ENCODE data around the gene HCFC1. TPM values are rescaled to one million over a fixed set of nuclear protein-coding genes. Genes with fewer than 3 reads are reported as not detected.

HCFC1 gene
- total and polyA plus RNA-seq, 7 experiments from 2014 or later = 6.6 to 106 (median 52.9) TPM

DNA sequence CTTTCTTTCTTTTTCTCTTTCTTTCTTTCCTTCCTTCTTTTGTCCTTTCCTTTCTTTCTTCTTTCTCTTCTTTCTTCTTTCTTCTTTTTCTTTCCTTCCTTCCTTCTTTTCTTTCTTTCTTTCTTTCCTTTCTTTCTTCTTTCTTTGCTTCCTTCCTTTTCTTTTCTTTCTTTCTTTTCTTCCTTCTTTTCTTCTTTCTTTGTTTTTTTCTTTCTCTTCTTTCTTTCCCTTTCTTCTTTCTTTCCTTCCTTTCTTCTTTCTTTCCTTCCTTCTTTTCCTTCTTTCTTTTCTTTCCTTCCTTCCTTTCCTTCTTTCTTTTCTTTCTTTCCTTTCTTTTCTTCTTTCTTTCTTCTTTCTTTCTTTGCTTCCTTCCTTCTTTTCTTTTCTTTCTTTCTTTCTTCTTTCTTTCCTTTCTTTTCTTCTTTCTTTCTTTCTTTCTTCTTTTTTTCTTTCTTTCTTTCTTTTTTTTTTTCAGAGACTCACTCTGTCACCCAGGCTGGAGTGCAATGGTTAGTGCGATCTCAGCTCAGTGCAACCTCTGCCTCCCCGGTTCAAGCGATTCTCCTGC, 19.5 kb upstream of the HCFC1 start:
- intact Hi-C loops (cut with micrococcal nuclease) = no loop called here

DNA sequence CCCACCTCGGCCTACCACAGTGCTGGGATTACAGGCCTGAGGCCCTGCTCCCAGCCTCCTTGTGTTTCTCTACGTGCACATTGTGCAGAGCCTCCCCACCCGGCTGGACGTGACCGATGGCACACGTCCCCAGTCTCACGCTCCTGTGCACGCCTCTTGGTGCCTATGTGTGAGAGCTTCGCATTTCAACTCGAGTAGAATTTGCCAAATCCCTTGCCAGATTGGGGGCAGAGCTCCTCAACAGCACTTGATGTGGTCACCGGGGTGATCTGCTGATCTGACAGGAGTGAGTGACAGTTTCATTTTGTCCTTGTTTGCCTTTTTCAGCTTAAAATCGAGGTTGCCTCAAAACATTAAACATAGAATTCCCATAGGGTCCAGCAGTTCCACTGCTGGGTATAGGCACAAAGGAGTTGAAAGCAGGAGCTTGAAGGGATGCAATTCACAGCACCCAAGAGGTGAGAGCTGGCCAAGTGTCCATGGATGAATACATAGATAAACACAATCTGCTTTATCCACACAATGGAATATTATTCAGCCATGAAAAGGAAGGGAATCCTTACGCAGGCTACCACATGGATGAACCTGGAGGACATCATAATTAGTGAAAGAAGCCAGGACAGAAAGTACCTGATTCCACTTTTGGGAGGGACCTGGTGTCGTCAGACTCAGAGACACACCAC, 18.5 kb upstream of the HCFC1 start:
- Histone ChIP-seq H3K4me3 (ENCODE audit: low read length) (no peak overlapping the region), H3K9me3 (ENCODE audit: control insufficient read depth in 2 of 3, low read length in 3 of 3) (no peaks in the 10 kb centered on the region), H3K4me1 (ENCODE audit: control insufficient read depth in 2 of 2, insufficient read depth in 2 of 2, low read length in 2 of 2) (peaks cover 2 to 14% of the 10 kb centered on the region in 2 donors), H3K27ac (ENCODE audit: low read depth, low read length) (peak overlapping the region; percentile 42), H3K27me3 (ENCODE audit: control insufficient read depth in 2 of 2, insufficient read depth in 2 of 2, low read length in 2 of 2) (no peaks in the 10 kb centered on the region), H3K36me3 (ENCODE audit: control insufficient read depth in 2 of 3, insufficient read depth in 3 of 3, low read length in 3 of 3) (no peaks in the 10 kb centered on the region)
- POLR2A ChIA-PET = interaction anchor here (0.7 to 1.9 kb wide), 4 partner anchors 11 to 19 kb away, joined by 3 to 10 read pairs (median 7); partner anchors contain the start of genes HCFC1 and TMEM187
- Mint-ChIP-seq H3K4me1 (peaks cover 7 to 31% (median 16%) of the 10 kb centered on the region in 7 donors), H3K4me3 (peak overlapping the region in 8 of 10 donors; percentile 39 to 75 (median 62)), H3K27ac (peak overlapping the region; percentile 55 to 91 (median 85)), H3K27me3 (no peaks in the 10 kb centered on the region), H3K9me3 (peaks cover 0 to 2% (median 0%) of the 10 kb centered on the region in 11 donors), H3K36me3 (no peaks in the 10 kb centered on the region)
- CTCF ChIA-PET = interaction anchor here (1.0 kb wide), 1 partner anchor 27 kb away, joined by 3 read pairs; no protein-coding TSS in a partner anchor
- ATAC-seq (peak; percentile 20), DNase-seq (peak in 3 of 9 donors; percentile 33 to 41 (median 35))
- intact Hi-C loops (cut with micrococcal nuclease) = no loop called here

More for the DNA sequence above, 19.5 kb upstream of the HCFC1 start:
- ATAC-seq (no peak), DNase-seq (no peak)
- Mint-ChIP-seq H3K27ac (peak overlapping the region in 6 of 9 donors; percentile 40 to 94 (median 82)), H3K36me3 (no peaks in the 10 kb centered on the region), H3K4me3 (peak overlapping the region in 2 of 10 donors; percentile 46 to 67), H3K4me1 (peaks cover 7 to 27% (median 16%) of the 10 kb centered on the region in 7 donors), H3K9me3 (peaks cover 0 to 3% (median 0%) of the 10 kb centered on the region in 11 donors), H3K27me3 (no peaks in the 10 kb centered on the region)
- H3K36me3 ChIP-seq (ENCODE audit: control insufficient read depth in 2 of 3, insufficient read depth in 3 of 3, low read length in 3 of 3) = no peaks in the 10 kb centered on the region
- H3K4me1 ChIP-seq (ENCODE audit: control insufficient read depth in 2 of 2, insufficient read depth in 2 of 2, low read length in 2 of 2) = peaks cover 0 to 12% of the 10 kb centered on the region in 2 donors
- H3K27ac ChIP-seq (ENCODE audit: low read depth, low read length) = no peak overlapping the region
- POLR2A ChIA-PET = interaction anchor here (0.6 kb wide), 1 partner anchor 14 kb away, joined by 4 read pairs; no protein-coding TSS in a partner anchor
- no peak overlapping the region for H3K4me3 ChIP-seq (ENCODE audit: low read length)
- CTCF ChIA-PET = no interaction called here
- no peaks in the 10 kb centered on the region for H3K27me3 ChIP-seq (ENCODE audit: control insufficient read depth in 2 of 2, insufficient read depth in 2 of 2, low read length in 2 of 2)
- no peaks in the 10 kb centered on the region for H3K9me3 ChIP-seq (ENCODE audit: control insufficient read depth in 2 of 3, low read length in 3 of 3)

DNA sequence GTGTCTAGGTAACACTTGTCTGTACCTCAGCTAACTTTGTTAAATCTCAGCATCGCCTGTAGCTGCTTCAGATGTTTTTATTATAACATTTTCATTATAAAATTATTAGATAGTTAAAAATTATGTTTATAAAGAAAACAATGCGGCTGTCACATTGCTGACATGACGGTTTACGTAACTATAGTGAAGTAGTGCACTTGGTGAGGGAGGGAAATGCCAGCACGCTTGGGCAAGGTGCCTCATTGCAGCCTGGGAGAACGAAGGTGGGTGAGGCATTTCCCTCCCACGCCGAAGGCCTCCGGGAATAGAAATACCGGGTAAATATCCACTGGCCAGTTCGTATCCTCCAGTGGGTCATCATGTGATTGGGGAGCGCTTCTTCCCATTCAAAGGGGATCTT, 16.9 kb upstream of the HCFC1 start:
- ChIA-PET POLR2A (interaction anchor here (1.0 kb wide), 1 partner anchor 16 kb away, joined by 5 read pairs; the partner anchor contains the start of gene TMEM187), CTCF (no interaction called here)
- H3K27ac Mint-ChIP-seq = peak overlapping the region in 4 of 9 donors; percentile 4 to 68 (median 58)
- H3K36me3 Mint-ChIP-seq = no peaks in the 10 kb centered on the region
- DNase-seq = no peak
- Histone ChIP-seq H3K27me3 (ENCODE audit: control insufficient read depth in 2 of 2, insufficient read depth in 2 of 2, low read length in 2 of 2) (no peaks in the 10 kb centered on the region), H3K27ac (ENCODE audit: low read depth, low read length) (no peak overlapping the region), H3K4me1 (ENCODE audit: control insufficient read depth in 2 of 2, insufficient read depth in 2 of 2, low read length in 2 of 2) (peaks cover 15 to 29% of the 10 kb centered on the region in 2 donors), H3K36me3 (ENCODE audit: control insufficient read depth in 2 of 3, insufficient read depth in 3 of 3, low read length in 3 of 3) (no peaks in the 10 kb centered on the region), H3K4me3 (ENCODE audit: low read length) (no peak overlapping the region), H3K9me3 (ENCODE audit: control insufficient read depth in 2 of 3, low read length in 3 of 3) (no peaks in the 10 kb centered on the region)
- H3K27me3 Mint-ChIP-seq = no peaks in the 10 kb centered on the region
- no peak for ATAC-seq
- peaks cover 0 to 2% (median 0%) of the 10 kb centered on the region in 11 donors for H3K9me3 Mint-ChIP-seq
- intact Hi-C loops (cut with micrococcal nuclease) = no loop called here
- peaks cover 17 to 45% (median 24%) of the 10 kb centered on the region in 7 donors for H3K4me1 Mint-ChIP-seq
- peak overlapping the region in 1 of 10 donors; percentile 21 for H3K4me3 Mint-ChIP-seq

DNA sequence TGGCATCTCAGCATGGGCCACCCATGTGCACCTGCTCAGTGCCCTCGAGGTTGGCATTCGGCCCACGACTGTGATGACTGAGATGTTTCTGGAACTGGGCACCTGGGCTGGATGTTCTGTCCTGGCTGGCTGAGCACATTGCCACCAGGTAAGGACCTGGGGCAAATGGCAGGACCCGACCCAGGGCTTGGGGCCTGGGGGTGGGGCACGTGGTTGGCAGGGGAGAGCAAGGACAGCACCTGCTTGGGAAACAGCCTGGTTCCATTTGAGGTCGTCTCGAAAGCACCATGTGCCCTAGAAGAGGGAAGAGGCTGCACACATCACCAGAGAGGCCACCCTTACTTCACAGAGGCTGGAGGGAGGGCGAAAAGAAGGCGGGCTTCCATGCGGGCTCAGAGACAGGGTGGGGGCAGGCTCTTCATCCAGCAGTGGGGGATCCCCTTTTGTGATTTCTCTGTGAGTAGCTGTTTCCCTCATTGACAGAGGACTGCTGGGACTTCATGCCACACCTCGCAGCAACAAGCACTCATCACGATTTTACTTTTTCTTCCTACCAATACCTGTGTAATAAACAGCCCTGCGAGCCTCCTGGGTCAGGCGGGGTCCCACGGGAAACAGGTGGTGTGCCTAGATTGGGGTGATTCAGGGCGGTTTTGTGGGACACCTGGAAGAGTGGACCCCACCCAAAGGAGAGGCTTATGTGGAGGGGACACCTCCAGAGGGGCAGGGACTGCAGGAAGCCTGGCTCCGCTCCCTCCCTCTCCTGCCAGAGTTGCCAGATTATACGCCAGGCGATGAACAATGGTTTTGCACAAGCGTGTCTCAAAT, 12.9 kb upstream of the HCFC1 start:
- H3K36me3 Mint-ChIP-seq = no peaks in the 10 kb centered on the region
- ATAC-seq (peak; percentile 65), DNase-seq (peak in 4 of 9 donors; percentile 38 to 68 (median 42))
- peak overlapping the region; percentile 75 to 87 (median 80) for H3K4me3 Mint-ChIP-seq
- H3K9me3 ChIP-seq (ENCODE audit: control insufficient read depth in 2 of 3, low read length in 3 of 3) = no peaks in the 10 kb centered on the region
- peaks cover 18 to 64% (median 36%) of the 10 kb centered on the region in 7 donors for H3K4me1 Mint-ChIP-seq
- no peaks in the 10 kb centered on the region for H3K9me3 Mint-ChIP-seq
- no peaks in the 10 kb centered on the region for H3K27me3 Mint-ChIP-seq
- ChIA-PET CTCF (no interaction called here), POLR2A (interaction anchor here (0.6 to 3.8 kb wide), 6 partner anchors 12 to 106 kb away, joined by 3 to 32 read pairs (median 4); partner anchors contain the start of genes HCFC1, IRAK1 and TMEM187)
- intact Hi-C loops (cut with micrococcal nuclease) = loop anchor here in 1 of 2 donors (1.0 kb wide), 1 partner anchor 12 kb away; the partner anchor contains the start of gene TMEM187
- peaks cover 37 to 44% of the 10 kb centered on the region in 2 donors for H3K4me1 ChIP-seq (ENCODE audit: control insufficient read depth in 2 of 2, insufficient read depth in 2 of 2, low read length in 2 of 2)
- H3K27ac ChIP-seq (ENCODE audit: low read depth, low read length) = peak overlapping the region; percentile 82
- H3K27me3 ChIP-seq (ENCODE audit: control insufficient read depth in 2 of 2, insufficient read depth in 2 of 2, low read length in 2 of 2) = no peaks in the 10 kb centered on the region
- peak overlapping the region; percentile 90 to 97 (median 96) for H3K27ac Mint-ChIP-seq
- no peaks in the 10 kb centered on the region for H3K36me3 ChIP-seq (ENCODE audit: control insufficient read depth in 2 of 3, insufficient read depth in 3 of 3, low read length in 3 of 3)
- peak overlapping the region; percentile 35 for H3K4me3 ChIP-seq (ENCODE audit: low read length)

DNA sequence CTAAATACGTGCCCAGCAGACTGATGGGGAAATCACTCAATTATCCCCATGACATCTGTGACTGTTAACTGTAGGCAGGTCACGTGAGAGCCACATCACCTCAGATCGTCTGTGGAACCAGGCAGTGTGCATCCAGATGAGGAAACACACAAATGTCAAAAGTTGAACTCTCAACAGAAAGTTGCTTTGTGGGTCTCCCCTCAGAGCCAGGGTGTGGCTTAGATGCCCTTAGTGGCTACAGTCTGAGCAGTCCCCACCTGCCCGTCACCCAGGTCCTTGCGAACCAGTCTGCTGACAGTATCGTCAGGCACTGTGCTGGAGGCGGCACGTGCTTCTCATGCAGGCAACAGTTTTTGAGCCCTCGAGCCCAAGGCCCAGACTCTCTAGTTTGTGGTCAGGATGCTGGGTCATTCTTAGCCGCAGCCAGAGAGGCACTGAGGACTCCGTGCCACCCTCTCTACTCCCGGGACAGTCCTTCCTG, 11.7 kb upstream of the HCFC1 start:
- Mint-ChIP-seq H3K27me3 (no peaks in the 10 kb centered on the region), H3K4me1 (peaks cover 18 to 60% (median 32%) of the 10 kb centered on the region in 7 donors), H3K4me3 (peak overlapping the region; percentile 26 to 86 (median 76)), H3K9me3 (no peaks in the 10 kb centered on the region), H3K36me3 (no peaks in the 10 kb centered on the region), H3K27ac (peak overlapping the region; percentile 80 to 97 (median 94))
- ChIA-PET POLR2A (interaction anchor here (1.0 to 3.8 kb wide), 2 partner anchors 11 to 15 kb away, joined by 4 to 32 read pairs; partner anchors contain the start of genes HCFC1 and TMEM187), CTCF (interaction anchor here (0.8 kb wide), 1 partner anchor 12 kb away, joined by 3 read pairs; no protein-coding TSS in a partner anchor)
- Histone ChIP-seq H3K27me3 (ENCODE audit: control insufficient read depth in 2 of 2, insufficient read depth in 2 of 2, low read length in 2 of 2) (no peaks in the 10 kb centered on the region), H3K9me3 (ENCODE audit: control insufficient read depth in 2 of 3, low read length in 3 of 3) (no peaks in the 10 kb centered on the region), H3K4me3 (ENCODE audit: low read length) (no peak overlapping the region), H3K4me1 (ENCODE audit: control insufficient read depth in 2 of 2, insufficient read depth in 2 of 2, low read length in 2 of 2) (peaks cover 37 to 41% of the 10 kb centered on the region in 2 donors), H3K27ac (ENCODE audit: low read depth, low read length) (peak overlapping the region; percentile 68), H3K36me3 (ENCODE audit: control insufficient read depth in 2 of 3, insufficient read depth in 3 of 3, low read length in 3 of 3) (no peaks in the 10 kb centered on the region)
- intact Hi-C loops (cut with micrococcal nuclease) = no loop called here
- DNase-seq (peak in 1 of 9 donors; percentile 15), ATAC-seq (peak; percentile 37)

All from naive thymus-derived CD4-positive, alpha-beta T cell (primary cell).